Eye (tissue), 1 donor: ENCODE results near the gene COL4A1.
A peak's percentile ranks its signal among the peaks of the same experiment; 100 is the strongest.

Experiments
- DNase-seq: peaks from one replicate; pipeline ENCODE4 v3.0.0-alpha.2; 2015

COL4A1 gene

GRCh38 chr13:110306960-110307766 lies at the start of gene COL4A1, which contains the start of gene COL4A2:
COL4A1 (minus strand) TSS chr13:110307157; CDS start chr13:110307027, 130 bp downstream.
COL4A2 (plus strand) TSS chr13:110307284; CDS start chr13:110307904, 620 bp downstream.
- peak; percentile 90 for DNase-seq

GRCh38 chr13:110356362-110356761 lies 49.4 kb upstream of the COL4A1 start:
- DNase-seq = no peak

GRCh38 chr13:110354715-110355473 lies 47.9 kb upstream of the COL4A1 start:
- no peak for DNase-seq

- no peak for DNase-seq
Observed at GRCh38 chr13:110354123-110354627, 47.2 kb upstream of the COL4A1 start.

GRCh38 chr13:110353339-110353977 lies 46.5 kb upstream of the COL4A1 start:
- DNase-seq = no peak

GRCh38 chr13:110352735-110353134 lies 45.8 kb upstream of the COL4A1 start:
- no peak for DNase-seq

GRCh38 chr13:110351636-110352420 lies 44.9 kb upstream of the COL4A1 start:
- DNase-seq = no peak

- no peak for DNase-seq
Observed at GRCh38 chr13:110350509-110350908, 43.6 kb upstream of the COL4A1 start.

GRCh38 chr13:110350049-110350448 lies 43.1 kb upstream of the COL4A1 start:
- no peak for DNase-seq

GRCh38 chr13:110349239-110349638 lies 42.3 kb upstream of the COL4A1 start:
- DNase-seq = no peak

- DNase-seq = no peak
Observed at GRCh38 chr13:110348309-110349105, 41.5 kb upstream of the COL4A1 start.

- no peak for DNase-seq
Observed at GRCh38 chr13:110347535-110348308, 40.8 kb upstream of the COL4A1 start.

GRCh38 chr13:110347088-110347487 lies 40.1 kb upstream of the COL4A1 start:
- DNase-seq = no peak

GRCh38 chr13:110346661-110347067 lies 39.7 kb upstream of the COL4A1 start:
- no peak for DNase-seq

- no peak for DNase-seq
Observed at GRCh38 chr13:110345701-110346100, 38.7 kb upstream of the COL4A1 start.

- DNase-seq = no peak
Observed at GRCh38 chr13:110345266-110345665, 38.3 kb upstream of the COL4A1 start.

GRCh38 chr13:110344320-110344719 lies 37.4 kb upstream of the COL4A1 start:
- DNase-seq = no peak

GRCh38 chr13:110343241-110343865 lies 36.4 kb upstream of the COL4A1 start:
- DNase-seq = no peak

GRCh38 chr13:110342474-110342873 lies 35.5 kb upstream of the COL4A1 start:
- no peak for DNase-seq
